HEK293 (cell line): ENCODE measurements around the gene RPL19.

Experiments used
- CTCF ChIA-PET: fragments of 350-600 bp; formaldehyde crosslinking; extraction: SDS; loops from one replicate; lab custom pipeline; 2021; ENCODE audit warnings: antibody characterized with exemption; lab: Yijun Ruan, JAX
- POLR2A ChIA-PET: fragments of 300-600 bp; formaldehyde crosslinking; extraction: SDS; loops from one replicate; lab custom pipeline; 2020; ENCODE audit warnings: antibody characterized with exemption, inconsistent platforms; lab: Yijun Ruan, JAX
- H3K27ac ChIP-seq: fragments of 200-500 bp; sonication (Bioruptor generic); 2 replicates; pipeline ENCODE4 v1.5.1; 2014; ENCODE audit warnings: low read depth, low read length, control low read depth, inconsistent platforms; ENCODE audit errors: extremely low read depth
- H3K36me3 ChIP-seq, 2 experiments: fragments of 200-500 bp in 1 of 2; sonication (Bioruptor generic) in 1 of 2; 1 replicate in 1 of 2; 2 replicates in 1 of 2; pipeline ENCODE4 v1.5.1; 2014 to 2017; ENCODE audit warnings: inconsistent platforms in 2 of 2, low read length in 2 of 2; ENCODE audit not compliant: control insufficient read depth in 2 of 2, insufficient read depth in 1 of 2
- H3K4me1 ChIP-seq: fragments of 200-500 bp; sonication (Bioruptor generic); 2 replicates; pipeline ENCODE4 v1.5.1; 2014; ENCODE audit warnings: mild to moderate bottlenecking, low read length, inconsistent platforms; ENCODE audit not compliant: control insufficient read depth, insufficient read depth
- H3K4me3 ChIP-seq: 2 replicates; pipeline ENCODE4 v1.5.1; 2011; ENCODE audit warnings: low read depth, mild to moderate bottlenecking, control low read depth, low read length, moderate library complexity
- H3K9me3 ChIP-seq: fragments of 200-500 bp; sonication (Bioruptor generic); 2 replicates; pipeline ENCODE4 v1.5.1; 2014; ENCODE audit warnings: low read depth, low read length, inconsistent platforms; ENCODE audit not compliant: control insufficient read depth, insufficient read depth
- EGR2 ChIP-seq: fragments of 450-650 bp; formaldehyde crosslinking; IDR thresholded peaks from 2 replicates; pipeline ENCODE4 v1.5.1; 2016; ENCODE audit warnings: low read depth, missing biosample characterization, missing genetic modification characterization
- KLF16 ChIP-seq: fragments of 450-650 bp; formaldehyde crosslinking; IDR thresholded peaks from 2 replicates; pipeline ENCODE4 v1.5.1; 2017; ENCODE audit warnings: missing biosample characterization, missing genetic modification characterization
- KLF8 ChIP-seq: fragments of 450-650 bp; formaldehyde crosslinking; IDR thresholded peaks from 2 replicates; pipeline ENCODE4 v1.5.1; 2016; ENCODE audit warnings: missing biosample characterization, missing genetic modification characterization
- MZF1 ChIP-seq: fragments of 450-650 bp; formaldehyde crosslinking; IDR thresholded peaks from 2 replicates; pipeline ENCODE4 v1.5.1; 2017; ENCODE audit warnings: missing biosample characterization, missing genetic modification characterization, borderline replicate concordance
- PRDM1 ChIP-seq: fragments of 450-650 bp; formaldehyde crosslinking; IDR thresholded peaks from 2 replicates; pipeline ENCODE4; 2016; ENCODE audit warnings: missing biosample characterization, missing genetic modification characterization
- TCF7L2 ChIP-seq: IDR thresholded peaks from 2 replicates; pipeline ENCODE4 v1.6.1; 2011; ENCODE audit warnings: low read depth, mild to moderate bottlenecking, inconsistent platforms, low read length, moderate library complexity, borderline replicate concordance
- TRIM28 ChIP-seq: IDR thresholded peaks from 2 replicates; pipeline ENCODE4 v1.6.1; 2011; ENCODE audit warnings: low read length, control low read depth, borderline replicate concordance
- ZBTB48 ChIP-seq: fragments of 450-650 bp; formaldehyde crosslinking; IDR thresholded peaks from 2 replicates; pipeline ENCODE4 v1.5.1; 2016; ENCODE audit warnings: missing biosample characterization, missing genetic modification characterization
- ZFHX2 ChIP-seq: fragments of 450-650 bp; formaldehyde crosslinking; conservative IDR thresholded peaks from 2 replicates; pipeline ENCODE4 v1.5.1; 2016; ENCODE audit warnings: missing biosample characterization, missing genetic modification characterization
- ZNF10 ChIP-seq: fragments of 450-650 bp; formaldehyde crosslinking; IDR thresholded peaks from 2 replicates; pipeline ENCODE4 v1.5.1; 2017; ENCODE audit warnings: missing biosample characterization, missing genetic modification characterization
- ZNF132 ChIP-seq: fragments of 450-650 bp; formaldehyde crosslinking; IDR thresholded peaks from 2 replicates; pipeline ENCODE4 v1.5.1; 2017; ENCODE audit warnings: missing biosample characterization, missing genetic modification characterization, borderline replicate concordance
- ZNF2 ChIP-seq: fragments of 450-650 bp; formaldehyde crosslinking; IDR thresholded peaks from 2 replicates; pipeline ENCODE4 v1.5.1; 2016; ENCODE audit warnings: missing biosample characterization, missing genetic modification characterization
- ZNF274 ChIP-seq, 2 experiments: fragments of 200-500 bp in 1 of 2; fragments of 450-650 bp in 1 of 2; sonication (Bioruptor generic) in 1 of 2; formaldehyde crosslinking in 1 of 2; IDR thresholded peaks; 2 replicates each; pipeline versions ENCODE4 v1.5.1 to v1.6.1; 2014 to 2016; ENCODE audit warnings: borderline replicate concordance in 1 of 2, inconsistent platforms in 1 of 2, low read length in 1 of 2, missing biosample characterization in 1 of 2, missing genetic modification characterization in 1 of 2
- ZNF416 ChIP-seq: fragments of 450-650 bp; formaldehyde crosslinking; IDR thresholded peaks from 2 replicates; pipeline ENCODE4 v1.5.1; 2016; ENCODE audit warnings: missing biosample characterization, missing genetic modification characterization
- ZNF48 ChIP-seq: fragments of 450-650 bp; formaldehyde crosslinking; IDR thresholded peaks from 2 replicates; pipeline ENCODE4 v1.5.1; 2016; ENCODE audit warnings: missing biosample characterization, missing genetic modification characterization
- ZNF555 ChIP-seq: fragments of 450-650 bp; formaldehyde crosslinking; conservative IDR thresholded peaks from 2 replicates; pipeline ENCODE4 v1.5.1; 2017; ENCODE audit warnings: missing biosample characterization, mild to moderate bottlenecking, missing genetic modification characterization, inconsistent platforms
- ZNF560 ChIP-seq: fragments of 450-650 bp; formaldehyde crosslinking; IDR thresholded peaks from 2 replicates; pipeline ENCODE4 v1.5.1; 2017; ENCODE audit warnings: missing biosample characterization, missing genetic modification characterization, borderline replicate concordance
- ZNF624 ChIP-seq: fragments of 450-650 bp; formaldehyde crosslinking; IDR thresholded peaks from 2 replicates; pipeline ENCODE4 v1.5.1; 2017; ENCODE audit warnings: missing biosample characterization, missing genetic modification characterization
- TF ChIP-seq, protein P1 (sequence below): fragments of 450-650 bp; formaldehyde crosslinking; IDR thresholded peaks from 2 replicates; pipeline ENCODE4 v1.5.1; 2016; ENCODE audit warnings: missing biosample characterization, missing genetic modification characterization
- TF ChIP-seq, protein P2 (sequence below): fragments of 450-650 bp; formaldehyde crosslinking; IDR thresholded peaks from 2 replicates; pipeline ENCODE4 v1.5.1; 2016; ENCODE audit warnings: missing biosample characterization, missing genetic modification characterization
- TF ChIP-seq, protein P3 (sequence below): fragments of 450-650 bp; formaldehyde crosslinking; IDR thresholded peaks from 2 replicates; pipeline ENCODE4 v1.5.1; 2016; ENCODE audit warnings: missing biosample characterization, missing genetic modification characterization

Gene RPL19

DNA sequence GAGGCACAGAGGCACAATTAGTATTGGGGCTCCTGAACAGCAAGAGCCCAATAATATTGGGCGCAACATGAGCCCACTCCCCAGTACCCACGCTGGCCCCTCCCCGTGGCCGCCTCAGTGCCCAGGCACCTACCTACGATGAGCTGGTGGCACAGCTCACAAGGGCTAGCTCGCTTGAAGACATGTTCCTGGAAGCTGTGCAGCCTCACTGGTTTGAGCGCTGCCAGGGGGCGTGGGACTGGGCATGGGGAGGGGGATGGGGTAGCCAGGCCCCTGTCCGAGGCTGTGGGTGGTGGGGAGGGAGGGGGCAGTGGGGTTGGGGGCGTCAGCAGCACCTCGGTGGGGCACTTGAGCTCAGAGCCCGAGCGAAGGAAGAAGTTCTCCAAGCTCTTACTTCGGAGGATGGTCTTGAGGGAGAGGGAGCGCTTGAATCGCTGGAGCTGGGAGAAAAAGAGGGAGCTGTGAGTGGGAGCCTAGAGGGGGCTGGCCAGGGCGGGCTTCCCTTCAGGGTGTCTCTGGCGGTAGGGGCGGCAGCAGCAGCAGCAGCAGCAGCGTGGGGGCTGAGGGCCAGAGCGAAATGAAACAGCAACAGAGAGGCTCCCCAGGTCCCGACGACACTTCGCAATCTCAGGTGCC, 17.8 kb downstream of the RPL19 start:
- no peak overlapping the region for H3K27ac ChIP-seq
- ChIA-PET CTCF (interaction anchor here (0.5 to 2.9 kb wide), 6 partner anchors 11 to 532 kb away, joined by 3 to 18 read pairs (median 6); no protein-coding TSS in a partner anchor), POLR2A (interaction anchor here (1.2 to 1.7 kb wide), 2 partner anchors 11 to 18 kb away, joined by 5 to 10 read pairs; partner anchors contain the start of gene RPL19)
- H3K4me1 ChIP-seq = no peaks in the 10 kb centered on the region
- no peaks in the 10 kb centered on the region for H3K36me3 ChIP-seq
- TF ChIP-seq ZNF624 (tag by site-specific recombination) (no peak), ZNF132 (tag by site-specific recombination) (no peak), EGR2 (tag by site-specific recombination) (0 out of 2 replicates have a peak, but pooled peaks have one; percentile 7), MZF1 (no peak), KLF8 (no peak), ZNF10 (no peak), ZNF555 (tag by site-specific recombination) (no peak), ZFHX2 (0 out of 2 replicates have a peak, but pooled peaks have one; percentile 6), ZNF560 (tag by site-specific recombination) (no peak), TRIM28 (no peak)
- TF ChIP-seq, protein P1, sequence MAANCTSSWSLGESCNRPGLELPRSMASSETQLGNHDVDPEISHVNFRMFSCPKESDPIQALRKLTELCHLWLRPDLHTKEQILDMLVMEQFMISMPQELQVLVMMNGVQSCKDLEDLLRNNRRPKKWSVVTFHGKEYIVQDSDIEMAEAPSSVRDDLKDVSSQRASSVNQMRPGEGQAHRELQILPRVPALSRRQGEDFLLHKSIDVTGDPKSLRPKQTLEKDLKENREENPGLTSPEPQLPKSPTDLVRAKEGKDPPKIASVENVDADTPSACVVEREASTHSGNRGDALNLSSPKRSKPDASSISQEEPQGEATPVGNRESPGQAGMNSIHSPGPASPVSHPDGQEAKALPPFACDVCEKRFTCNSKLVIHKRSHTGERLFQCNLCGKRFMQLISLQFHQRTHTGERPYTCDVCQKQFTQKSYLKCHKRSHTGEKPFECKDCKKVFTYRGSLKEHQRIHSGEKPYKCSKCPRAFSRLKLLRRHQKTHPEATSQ = no peak
- no peak overlapping the region for H3K4me3 ChIP-seq
- no peaks in the 10 kb centered on the region for H3K9me3 ChIP-seq

DNA sequence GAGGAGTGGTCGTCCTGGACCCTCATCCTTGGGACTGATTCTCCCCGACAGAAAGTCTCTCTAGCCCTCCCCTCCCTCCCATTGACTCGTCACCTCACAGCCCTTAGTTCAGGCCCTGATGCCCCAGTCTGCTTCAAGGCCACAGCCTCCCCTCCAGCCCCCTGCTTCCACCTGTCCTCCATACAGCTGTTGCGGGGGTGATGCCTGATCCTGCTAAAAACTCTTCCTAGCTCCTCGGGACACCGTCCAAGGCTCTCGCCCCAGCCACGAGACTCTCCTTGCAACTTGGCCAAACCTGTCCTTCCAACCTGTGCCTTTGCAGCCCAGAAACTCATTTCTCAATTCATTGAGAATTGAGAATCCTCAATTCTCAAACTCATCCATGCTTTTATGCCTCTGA, 18.8 kb downstream of the RPL19 start:
- H3K4me1 ChIP-seq = no peaks in the 10 kb centered on the region
- H3K36me3 ChIP-seq = no peaks in the 10 kb centered on the region
- no peak overlapping the region for H3K27ac ChIP-seq
- CTCF ChIA-PET = interaction anchor here (1.2 to 2.9 kb wide), 4 partner anchors 12 to 20 kb away, joined by 3 to 18 read pairs (median 6); no protein-coding TSS in a partner anchor
- POLR2A ChIA-PET = interaction anchor here (1.3 to 1.7 kb wide), 2 partner anchors 12 to 19 kb away, joined by 4 to 5 read pairs; partner anchors contain the start of gene RPL19
- H3K4me3 ChIP-seq = no peak overlapping the region
- H3K9me3 ChIP-seq = no peaks in the 10 kb centered on the region
- TF ChIP-seq PRDM1 (tag by site-specific recombination) (no peak), KLF16 (no peak), ZNF416 (tag by site-specific recombination) (no peak), ZNF48 (tag by site-specific recombination) (no peak), TCF7L2 (no peak), ZBTB48 (no peak), ZNF274 (IDR thresholded peaks at IDR 0.05; ENCODE audit: low read length) (no peak), ZNF274 (tag by site-specific recombination; IDR thresholded peaks at IDR 0.05; ENCODE audit: borderline replicate concordance) (no peak), MZF1 (no peak), ZNF2 (tag by site-specific recombination) (no peak)
- TF ChIP-seq, protein P2, sequence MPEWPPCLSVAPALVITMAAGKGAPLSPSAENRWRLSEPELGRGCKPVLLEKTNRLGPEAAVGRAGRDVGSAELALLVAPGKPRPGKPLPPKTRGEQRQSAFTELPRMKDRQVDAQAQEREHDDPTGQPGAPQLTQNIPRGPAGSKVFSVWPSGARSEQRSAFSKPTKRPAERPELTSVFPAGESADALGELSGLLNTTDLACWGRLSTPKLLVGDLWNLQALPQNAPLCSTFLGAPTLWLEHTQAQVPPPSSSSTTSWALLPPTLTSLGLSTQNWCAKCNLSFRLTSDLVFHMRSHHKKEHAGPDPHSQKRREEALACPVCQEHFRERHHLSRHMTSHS = no peak
- TF ChIP-seq, protein P3, sequence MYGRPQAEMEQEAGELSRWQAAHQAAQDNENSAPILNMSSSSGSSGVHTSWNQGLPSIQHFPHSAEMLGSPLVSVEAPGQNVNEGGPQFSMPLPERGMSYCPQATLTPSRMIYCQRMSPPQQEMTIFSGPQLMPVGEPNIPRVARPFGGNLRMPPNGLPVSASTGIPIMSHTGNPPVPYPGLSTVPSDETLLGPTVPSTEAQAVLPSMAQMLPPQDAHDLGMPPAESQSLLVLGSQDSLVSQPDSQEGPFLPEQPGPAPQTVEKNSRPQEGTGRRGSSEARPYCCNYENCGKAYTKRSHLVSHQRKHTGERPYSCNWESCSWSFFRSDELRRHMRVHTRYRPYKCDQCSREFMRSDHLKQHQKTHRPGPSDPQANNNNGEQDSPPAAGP = no peak
